Lower leg skin (tissue), 3 donors: ENCODE results near the gene POU6F2.

Experiments
- CTCF ChIP-seq, 3 donors: fragments of 450-650 bp; IDR thresholded peaks; one replicate each; pipeline ENCODE4 v1.5.1; 2016; ENCODE audit warnings: antibody characterized with exemption in 3 of 3, mild to moderate bottlenecking in 3 of 3, moderate library complexity in 2 of 3
- POLR2A ChIP-seq, 2 donors: fragments of 450-650 bp; IDR thresholded peaks; one replicate each; pipeline ENCODE4 v1.6.1; 2016 to 2017; ENCODE audit warnings: antibody characterized with exemption in 2 of 2, mild to moderate bottlenecking in 1 of 2, moderate library complexity in 1 of 2

- TF ChIP-seq CTCF (IDR thresholded peaks at IDR 0.05) (no peak), POLR2A (IDR thresholded peaks at IDR 0.05) (no peak)
Observed at GRCh38 chr7:39221901-39222300, 244.2 kb downstream of the POU6F2 start.
